ENCODE measurements around the gene ENPP6.
"Not testable (repeated sequence)": the region's sequence is repeated elsewhere in the genome, so short reads cannot be mapped to it uniquely, and the experiment has no call there.

ENPP6 gene

DNA sequence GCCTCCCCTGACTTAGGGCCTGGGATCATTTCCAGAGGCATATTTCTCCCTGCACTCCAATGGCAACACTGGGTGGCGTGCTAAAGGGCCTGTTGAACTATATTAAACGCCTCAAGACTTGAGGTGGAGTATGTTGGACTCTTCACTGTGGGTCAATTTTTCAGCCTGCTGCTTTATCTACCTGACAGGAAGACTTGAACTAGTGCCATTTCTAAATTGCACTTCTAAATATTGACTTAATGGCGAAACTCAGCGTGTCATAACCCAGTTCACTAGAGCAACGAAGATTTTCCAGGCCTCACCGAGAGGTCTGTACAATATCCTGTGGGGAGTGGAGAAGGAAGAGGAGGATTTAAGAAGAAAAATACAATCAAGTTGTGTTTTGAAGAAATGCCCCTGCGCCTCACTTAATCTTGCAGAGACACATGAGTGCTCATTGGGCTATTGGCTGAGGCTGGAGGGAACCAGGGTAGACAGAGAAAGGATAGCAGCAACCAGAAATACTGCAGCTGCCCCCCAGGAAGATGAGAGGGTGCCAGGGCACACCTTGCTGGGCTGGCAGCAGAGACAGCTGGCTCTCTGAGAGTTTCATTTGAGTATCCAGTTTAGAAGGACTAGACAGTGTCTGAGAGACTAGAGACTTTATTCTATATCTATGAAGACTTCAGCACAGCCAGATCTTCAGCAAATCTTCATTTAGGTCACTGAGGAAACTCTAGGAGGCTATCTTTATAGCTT lies 67.4 kb downstream of the ENPP6 start:
- DNase-seq (ENCODE audit: extremely low read depth in 1 of 2, low read depth in 1 of 2): no peak

DNA sequence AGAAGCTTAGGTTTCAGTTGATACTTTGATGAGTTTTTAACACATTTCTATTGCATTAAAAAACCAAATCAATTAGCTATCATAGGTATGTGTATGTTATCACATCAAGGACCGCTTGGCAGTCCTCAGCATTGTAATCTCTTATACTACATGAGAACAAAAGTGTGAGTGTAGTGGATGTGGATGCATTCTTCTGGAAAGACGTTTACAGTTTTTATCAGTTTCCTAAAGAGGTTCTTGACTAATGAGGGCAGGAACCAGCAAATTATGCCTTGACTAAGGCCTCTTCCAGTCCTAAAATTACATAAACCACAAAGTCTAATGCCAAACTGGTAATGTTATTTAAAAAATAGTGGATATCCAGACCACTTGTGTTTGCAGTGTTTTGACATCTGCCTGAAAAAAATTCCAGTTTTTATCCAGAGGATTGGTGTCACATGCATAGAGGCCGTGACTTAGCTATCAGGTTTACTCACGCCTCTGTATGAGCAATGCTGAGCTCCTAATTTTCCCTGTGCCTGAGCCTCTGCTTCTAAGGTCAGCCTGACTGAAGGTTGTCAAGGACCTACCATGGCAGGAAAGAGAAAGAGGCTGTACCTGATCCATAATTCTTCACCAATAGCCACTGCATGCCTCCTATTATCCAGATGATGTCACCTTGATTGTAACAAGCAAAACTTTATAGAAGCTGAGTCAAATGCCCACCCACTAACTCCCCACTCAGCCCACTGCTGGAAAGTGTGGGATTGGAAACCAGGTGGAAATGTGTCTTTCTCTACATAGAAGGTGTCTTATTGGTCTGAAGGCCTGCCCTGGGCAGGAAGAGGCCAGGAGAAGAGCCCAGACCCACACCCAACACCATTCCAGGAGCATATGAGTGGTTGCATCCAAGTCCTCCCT lies 68.7 kb downstream of the ENPP6 start:
- no peak for DNase-seq (ENCODE audit: extremely low read depth in 1 of 2, low read depth in 1 of 2)

- DNase-seq (ENCODE audit: extremely low read depth in 1 of 2, low read depth in 1 of 2): no peak
Measured at GRCh38 chr4:184147858-184148737, 69.6 kb downstream of the ENPP6 start.

- no peak for DNase-seq (ENCODE audit: extremely low read depth in 1 of 2, low read depth in 1 of 2)
Measured at GRCh38 chr4:184146951-184147350, 70.7 kb downstream of the ENPP6 start.

GRCh38 chr4:184145596-184145995 lies 72.1 kb downstream of the ENPP6 start:
- no peak for DNase-seq (ENCODE audit: extremely low read depth in 1 of 2, low read depth in 1 of 2)

GRCh38 chr4:184143770-184144564 lies 73.7 kb downstream of the ENPP6 start:
- no peak for DNase-seq (ENCODE audit: extremely low read depth in 1 of 2, low read depth in 1 of 2)

DNA sequence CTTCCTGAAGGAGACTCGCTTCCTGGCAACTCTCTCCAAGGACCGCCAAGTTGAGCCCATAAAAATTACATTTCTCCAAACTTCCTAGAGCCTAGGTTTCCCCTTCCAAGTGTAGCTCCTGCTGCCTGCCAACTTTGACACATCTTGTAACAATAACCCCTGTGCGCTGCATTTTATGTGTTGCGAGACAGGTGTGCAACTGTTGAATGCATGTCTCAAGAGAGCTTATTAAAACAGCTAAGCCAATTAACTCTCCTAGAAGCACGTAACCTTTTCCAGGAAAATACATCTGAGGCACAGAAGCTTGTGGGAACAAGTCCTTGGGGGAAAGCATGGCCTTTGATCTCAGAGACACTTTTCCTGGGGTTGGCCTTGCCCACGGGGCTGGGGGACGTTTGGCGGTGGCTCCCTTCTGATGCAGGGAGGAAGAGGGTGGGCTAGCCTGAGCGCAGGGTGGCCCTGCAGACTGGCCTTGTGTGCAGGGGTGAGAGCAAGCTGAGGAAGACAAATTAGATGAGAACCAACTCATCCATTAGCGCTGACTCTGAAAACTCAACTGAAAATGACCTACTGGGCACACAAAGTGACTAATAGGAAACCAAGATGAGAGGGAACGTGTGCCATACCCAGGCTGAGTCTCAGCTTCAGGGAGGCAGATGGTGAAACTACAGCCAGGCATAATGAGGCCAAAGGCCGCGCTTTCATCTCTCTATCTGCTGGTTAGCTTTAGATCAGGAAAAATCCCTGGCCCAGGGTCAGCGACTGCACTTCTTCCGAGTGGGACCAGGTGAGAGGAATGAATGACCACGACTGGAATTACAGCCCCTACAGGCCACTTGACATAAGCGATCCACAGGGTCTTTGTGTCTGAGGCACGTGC lies 75.3 kb downstream of the ENPP6 start:
- DNase-seq (ENCODE audit: extremely low read depth in 1 of 2, low read depth in 1 of 2): no peak

- not testable (repeated sequence) for DNase-seq (ENCODE audit: extremely low read depth in 1 of 2, low read depth in 1 of 2)
Measured at GRCh38 chr4:184140901-184141300, 76.8 kb downstream of the ENPP6 start.

GRCh38 chr4:184136525-184136924 lies 81.1 kb downstream of the ENPP6 start:
- no peak for DNase-seq (ENCODE audit: extremely low read depth in 1 of 2, low read depth in 1 of 2)

DNA sequence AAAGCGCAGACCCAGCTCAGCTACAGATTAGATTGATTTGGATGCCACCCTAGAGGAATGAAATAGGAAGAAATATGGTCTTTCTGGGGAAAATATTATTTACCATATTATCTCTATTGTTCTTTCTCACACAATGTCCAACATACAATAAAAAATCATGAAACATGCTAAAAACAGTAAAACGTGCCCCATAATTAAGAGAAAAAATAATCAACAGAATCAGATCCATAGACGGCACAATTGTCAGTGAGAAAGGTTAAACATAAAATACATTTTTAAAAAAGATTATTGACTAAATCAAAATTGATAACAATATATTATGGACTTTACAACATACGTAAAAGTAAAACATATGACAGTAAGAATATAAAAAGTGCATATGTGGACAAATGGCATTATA lies 90.9 kb downstream of the ENPP6 start:
- DNase-seq (ENCODE audit: extremely low read depth in 1 of 2, low read depth in 1 of 2): no peak

- DNase-seq (ENCODE audit: extremely low read depth in 1 of 2, low read depth in 1 of 2): no peak
Measured at GRCh38 chr4:184122631-184123408, 94.9 kb downstream of the ENPP6 start.

- DNase-seq (ENCODE audit: extremely low read depth in 1 of 2, low read depth in 1 of 2): no peak
Measured at GRCh38 chr4:184120549-184121127, 97.0 kb downstream of the ENPP6 start.

GRCh38 chr4:184117662-184118199 lies 99.9 kb downstream of the ENPP6 start:
- no peak for DNase-seq (ENCODE audit: extremely low read depth in 1 of 2, low read depth in 1 of 2)

- DNase-seq (ENCODE audit: extremely low read depth in 1 of 2, low read depth in 1 of 2): no peak
Measured at GRCh38 chr4:184115399-184115798, 102.3 kb downstream of the ENPP6 start.

DNA sequence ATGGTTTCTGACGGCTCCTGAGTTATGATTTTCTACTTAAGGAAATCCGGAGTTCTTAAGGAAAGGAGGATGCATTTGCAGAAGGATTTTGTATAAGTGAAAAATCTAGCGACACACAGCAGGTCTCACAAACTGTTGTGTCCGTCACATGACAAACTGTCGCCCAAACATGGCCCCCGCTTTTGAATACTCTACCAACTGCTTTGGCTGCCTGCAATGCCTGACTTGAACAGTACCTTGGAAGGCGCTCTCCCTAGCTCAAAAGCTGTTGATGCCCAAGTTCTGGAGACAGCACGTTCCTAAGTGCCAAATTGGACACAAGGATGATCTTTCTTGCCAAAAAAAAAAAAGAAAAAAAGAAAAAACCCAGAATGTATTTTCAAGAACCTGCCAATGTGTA lies 103.2 kb downstream of the ENPP6 start:
- DNase-seq (ENCODE audit: extremely low read depth in 1 of 2, low read depth in 1 of 2): no peak

GRCh38 chr4:184112006-184112550 lies 105.6 kb downstream of the ENPP6 start:
- DNase-seq (ENCODE audit: extremely low read depth in 1 of 2, low read depth in 1 of 2): no peak

GRCh38 chr4:184111233-184111832 lies 106.3 kb downstream of the ENPP6 start:
- DNase-seq (ENCODE audit: extremely low read depth in 1 of 2, low read depth in 1 of 2): no peak

All from activated CD8-positive, alpha-beta memory T cell treated with anti-CD3 and anti-CD28 coated beads for 1 hour (primary cell).